NCI-H2107 (cell line): ENCODE data around the gene RASSF10.

Source experiments
- DNase-seq: peaks from one replicate; lab custom pipeline; 2025; lab: John Stamatoyannopoulos, UW

Gene RASSF10

GRCh38 chr11:12994476-12994875, 14.6 kb upstream of the RASSF10 start:
- no peak for DNase-seq

- no peak for DNase-seq
Observed at GRCh38 chr11:12995188-12995587, 13.9 kb upstream of the RASSF10 start.

DNA sequence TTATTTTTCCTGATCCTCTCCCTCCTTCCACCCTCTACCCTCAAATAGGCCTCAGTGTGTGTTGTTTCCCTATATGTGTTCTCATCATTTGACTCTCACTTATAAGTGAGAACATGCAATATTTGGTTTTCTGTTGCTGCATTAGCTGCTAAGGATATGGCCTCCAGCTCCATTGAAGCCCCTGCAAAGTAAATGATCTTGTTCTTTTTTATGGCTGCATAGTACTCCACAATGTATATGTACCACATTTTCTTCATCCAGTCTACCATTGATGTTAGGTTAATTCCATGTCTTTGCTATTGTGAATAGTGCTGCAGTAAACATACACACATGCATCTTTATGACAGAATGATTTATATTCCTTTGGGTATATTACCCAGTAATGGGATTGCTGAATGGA, 13.3 kb upstream of the RASSF10 start:
- no peak for DNase-seq

DNA sequence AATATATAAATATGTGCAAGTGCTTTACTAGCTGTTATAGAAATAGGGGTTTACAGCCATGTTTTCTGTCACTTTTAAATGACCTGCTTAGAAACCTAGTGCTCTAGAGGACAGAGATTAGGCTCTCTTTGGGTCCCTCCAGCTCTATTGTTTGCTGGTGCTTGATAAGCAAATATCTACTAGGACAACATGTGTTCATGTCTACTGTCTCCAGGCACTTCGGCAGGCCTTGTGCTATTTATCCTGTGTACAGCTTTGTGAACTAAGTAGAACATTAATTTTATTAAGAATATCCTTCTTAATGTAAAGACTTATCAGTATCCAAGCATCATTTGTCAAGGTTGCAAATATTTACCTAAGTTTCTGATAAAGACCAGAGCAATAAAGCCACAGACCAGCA, 11.9 kb upstream of the RASSF10 start:
- no peak for DNase-seq

DNA sequence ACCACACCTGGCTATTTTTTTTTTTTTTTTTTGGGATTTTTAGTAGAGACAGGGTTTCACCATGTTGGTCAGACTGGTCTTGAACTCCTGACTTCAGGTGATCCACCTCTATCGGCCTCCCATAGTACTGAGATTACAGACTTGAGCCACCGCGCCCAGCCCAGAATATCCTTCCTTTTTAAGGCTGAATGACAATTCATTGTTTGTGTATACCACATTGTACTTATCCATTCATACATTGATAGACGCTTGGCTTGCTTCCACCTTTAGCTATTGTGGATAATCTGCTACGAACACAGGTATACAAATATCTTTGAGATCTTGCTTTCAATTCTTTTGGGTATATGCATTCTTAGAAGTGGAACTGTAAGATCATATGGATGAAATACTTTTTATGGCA, 10.8 kb upstream of the RASSF10 start:
- DNase-seq: no peak

GRCh38 chr11:12999597-12999996, 9.5 kb upstream of the RASSF10 start:
- no peak for DNase-seq

DNA sequence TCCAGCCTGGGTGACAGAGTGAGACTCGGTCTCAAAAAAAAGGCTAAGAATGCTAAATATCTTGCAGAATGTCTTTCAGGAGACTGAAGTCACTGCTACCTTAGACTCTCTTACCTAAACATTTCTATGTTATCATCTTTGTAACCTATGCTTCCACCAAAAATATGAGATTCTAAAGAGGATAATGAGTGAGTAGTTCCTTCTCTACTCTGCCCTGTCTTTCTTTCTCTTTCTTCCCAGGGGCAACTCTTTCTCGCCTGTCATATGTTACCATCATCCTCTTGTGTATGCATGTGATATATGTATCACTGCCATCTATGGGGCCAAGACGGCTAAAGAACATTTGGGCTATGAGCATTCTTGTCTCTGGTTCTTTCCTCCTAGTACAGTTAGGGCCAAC, 9.0 kb upstream of the RASSF10 start:
- no peak for DNase-seq

GRCh38 chr11:13000721-13001120, 8.4 kb upstream of the RASSF10 start:
- no peak for DNase-seq

- DNase-seq: no peak
Observed at GRCh38 chr11:13003736-13004493, 5.2 kb upstream of the RASSF10 start.

DNA sequence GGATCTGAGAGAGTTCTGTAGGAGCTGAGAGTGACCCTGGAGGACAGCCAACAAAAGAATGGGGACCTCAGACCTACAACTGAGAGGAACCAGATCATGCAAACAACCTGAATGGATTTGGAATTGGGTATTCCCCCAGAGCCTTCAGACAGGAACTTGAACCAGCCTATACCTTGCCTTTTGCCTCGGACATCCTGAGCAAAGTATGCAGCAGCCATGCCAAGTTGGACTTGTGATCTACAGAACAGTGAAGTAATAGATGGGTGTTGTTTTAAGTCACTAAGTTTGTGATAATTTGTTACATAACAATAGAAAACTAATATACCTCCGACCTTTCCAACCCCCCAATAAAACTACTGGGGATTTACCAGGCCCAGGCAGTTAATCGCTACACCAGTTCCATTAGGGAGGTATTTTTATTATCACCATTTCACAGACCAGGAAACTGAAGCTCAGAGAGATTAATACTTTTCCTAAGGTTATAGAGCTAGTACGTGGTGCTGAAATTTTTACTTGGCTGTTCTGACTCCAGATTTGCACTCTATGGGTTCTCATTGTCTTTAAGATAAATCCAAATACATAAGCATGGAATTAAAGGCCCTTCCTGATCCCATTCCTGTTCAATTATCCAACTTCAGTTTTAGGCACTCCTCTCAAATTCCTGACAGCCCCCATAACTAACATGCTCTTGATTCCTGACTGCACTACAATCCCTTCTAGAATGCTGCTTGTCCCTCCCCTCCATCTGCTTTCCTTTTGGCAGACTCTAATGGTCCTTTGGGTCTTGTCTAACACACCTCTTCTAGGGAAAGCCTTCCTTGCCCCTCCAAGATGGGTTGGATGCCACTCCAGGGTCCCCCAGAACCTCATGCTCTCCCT, 1.7 kb upstream of the RASSF10 start:
- no peak for DNase-seq

DNA sequence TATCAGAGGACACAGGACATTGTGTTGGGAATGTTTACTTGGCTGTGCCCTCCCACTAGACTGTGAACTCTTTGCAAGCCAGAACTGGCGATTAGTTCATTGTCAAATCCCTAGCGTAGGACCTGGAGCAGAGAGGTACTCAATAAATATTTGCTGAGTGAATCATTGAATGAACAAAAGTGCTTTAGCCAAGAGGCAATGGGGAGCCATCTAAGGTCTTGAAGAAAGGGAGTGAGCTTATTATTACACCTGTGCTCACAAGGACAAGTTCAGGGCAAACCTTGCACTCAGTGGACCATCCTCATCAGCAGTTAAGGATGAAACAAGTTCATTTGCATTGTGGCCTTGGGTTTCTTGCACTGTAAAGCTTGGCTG, 1.1 kb upstream of the RASSF10 start:
- DNase-seq: no peak

GRCh38 chr11:13009476-13009920, 382 bp downstream of the RASSF10 start:
- DNase-seq: no peak

DNA sequence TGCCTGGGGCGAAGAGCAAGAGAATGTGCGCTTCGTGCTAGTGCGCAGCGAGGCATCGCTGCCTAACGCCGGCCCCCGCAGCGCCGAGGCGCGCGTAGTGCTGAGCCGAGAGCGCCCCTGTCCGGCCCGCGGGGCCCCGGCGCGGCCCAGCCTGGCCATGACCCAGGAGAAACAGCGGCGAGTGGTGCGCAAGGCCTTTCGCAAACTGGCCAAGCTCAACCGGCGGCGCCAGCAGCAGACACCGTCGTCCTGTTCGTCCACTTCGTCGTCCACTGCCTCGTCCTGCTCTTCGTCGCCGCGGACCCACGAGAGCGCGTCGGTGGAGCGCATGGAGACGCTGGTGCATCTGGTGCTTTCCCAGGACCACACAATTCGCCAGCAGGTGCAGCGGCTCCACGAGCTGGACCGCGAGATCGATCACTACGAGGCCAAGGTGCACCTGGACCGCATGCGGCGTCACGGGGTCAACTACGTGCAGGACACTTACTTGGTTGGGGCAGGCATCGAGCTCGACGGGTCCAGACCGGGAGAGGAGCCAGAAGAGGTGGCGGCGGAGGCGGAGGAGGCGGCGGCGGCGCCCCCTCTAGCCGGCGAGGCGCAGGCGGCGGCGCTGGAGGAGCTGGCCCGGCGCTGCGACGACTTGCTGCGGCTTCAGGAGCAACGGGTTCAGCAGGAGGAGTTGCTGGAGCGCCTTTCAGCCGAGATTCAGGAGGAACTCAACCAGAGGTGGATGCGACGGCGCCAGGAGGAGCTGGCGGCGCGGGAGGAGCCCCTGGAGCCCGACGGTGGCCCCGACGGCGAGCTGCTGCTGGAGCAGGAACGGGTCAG, 1.0 kb downstream of the RASSF10 start:
- no peak for DNase-seq

DNA sequence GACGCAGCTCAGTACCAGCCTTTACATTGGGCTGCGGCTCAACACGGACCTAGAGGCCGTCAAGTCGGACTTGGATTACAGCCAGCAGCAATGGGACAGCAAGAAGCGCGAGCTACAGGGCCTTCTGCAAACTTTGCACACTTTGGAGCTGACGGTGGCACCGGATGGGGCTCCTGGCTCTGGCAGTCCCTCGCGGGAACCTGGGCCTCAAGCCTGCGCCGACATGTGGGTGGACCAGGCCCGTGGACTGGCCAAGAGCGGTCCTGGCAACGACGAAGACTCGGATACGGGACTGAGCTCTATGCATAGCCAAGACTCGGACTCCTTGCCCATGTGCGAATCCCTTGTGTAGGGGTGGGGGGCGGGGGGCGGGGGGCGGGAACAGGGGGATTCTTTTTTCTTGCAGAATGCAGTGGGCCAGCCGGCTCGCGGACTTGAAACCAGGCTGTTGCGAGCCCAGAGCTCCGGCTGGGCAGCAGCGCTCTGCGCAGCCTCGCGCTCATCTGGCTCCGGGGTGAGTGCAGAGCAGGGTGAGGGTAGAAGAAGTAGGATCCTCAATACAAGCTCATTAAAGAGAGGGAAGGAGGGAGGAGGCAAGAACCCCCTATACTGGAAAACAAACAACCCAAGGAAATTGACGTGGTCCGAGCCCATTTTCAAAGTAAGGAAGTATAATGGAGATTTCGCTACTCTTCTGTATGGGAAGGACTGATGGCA, 1.8 kb downstream of the RASSF10 start:
- DNase-seq: no peak

GRCh38 chr11:13011466-13012055, 2.4 kb downstream of the RASSF10 start:
- DNase-seq: no peak

DNA sequence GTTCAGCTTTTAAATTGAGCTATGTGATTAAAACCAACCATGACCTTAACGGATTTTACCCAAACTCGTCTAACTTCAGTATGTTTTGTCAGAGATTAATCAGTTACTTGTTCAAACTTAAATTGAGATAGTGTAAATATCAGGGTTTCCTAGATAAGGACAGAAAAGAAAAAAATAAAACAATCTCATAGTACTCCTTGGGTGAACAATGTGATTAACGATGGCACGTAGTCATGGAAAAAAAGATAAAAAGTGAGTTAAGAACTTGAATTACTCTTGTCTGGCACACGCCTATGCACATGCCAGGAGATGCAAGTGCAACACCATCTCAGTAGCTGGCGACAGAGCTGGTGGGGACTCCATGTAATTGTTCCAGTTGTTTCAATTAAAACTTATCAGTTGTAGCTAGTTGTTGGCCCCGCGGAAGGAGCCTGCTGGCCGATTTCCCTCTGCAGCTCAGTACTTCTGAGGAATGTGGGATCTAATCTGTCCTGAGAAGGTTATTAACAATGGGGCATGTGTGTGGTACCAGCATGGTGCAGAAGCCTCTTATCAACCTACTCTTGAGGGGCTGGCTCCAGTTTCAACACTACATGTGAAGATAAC, 3.0 kb downstream of the RASSF10 start:
- no peak for DNase-seq

DNA sequence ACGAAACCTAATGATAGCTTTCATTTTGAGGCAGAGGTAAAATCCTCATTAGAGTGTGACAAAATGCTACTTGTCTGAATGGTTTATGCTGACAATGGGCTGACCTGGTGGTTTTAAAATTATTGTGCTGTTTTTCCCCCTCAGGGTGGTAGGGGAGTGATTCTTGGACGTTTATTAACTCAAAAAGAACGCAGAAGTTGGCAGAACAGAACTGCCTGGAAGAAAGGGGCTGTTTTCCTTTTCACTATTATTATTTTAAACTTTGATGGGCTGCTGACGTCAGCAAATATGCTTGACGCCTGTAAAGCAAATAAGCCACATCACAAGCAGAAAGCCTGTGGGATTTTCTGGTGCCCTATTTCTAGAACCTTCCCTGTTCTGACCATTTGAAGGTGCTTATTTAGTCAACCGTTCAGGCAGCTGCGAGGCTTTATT, 4.0 kb downstream of the RASSF10 start:
- no peak for DNase-seq

DNA sequence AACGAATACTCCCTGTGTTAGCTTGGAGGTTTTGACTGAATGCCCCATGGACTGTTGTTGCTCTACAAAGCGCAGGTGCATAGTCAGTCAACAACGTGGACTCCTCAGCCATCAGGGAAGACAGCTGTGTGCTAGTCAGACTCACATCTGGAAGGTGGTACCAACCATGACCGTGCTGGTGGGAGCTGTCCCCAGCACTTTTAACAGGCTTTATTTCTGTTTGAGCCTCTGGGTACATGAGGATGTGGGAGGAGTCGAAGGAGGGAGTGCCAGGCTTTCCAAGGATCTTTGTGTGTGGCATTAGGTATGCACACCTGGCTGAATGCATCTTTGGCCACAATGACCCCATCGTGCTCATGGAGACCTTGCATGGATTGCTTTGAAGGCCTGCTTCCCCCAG, 6.6 kb downstream of the RASSF10 start:
- no peak for DNase-seq

GRCh38 chr11:13016415-13016814, 7.3 kb downstream of the RASSF10 start:
- DNase-seq: no peak

- no peak for DNase-seq
Observed at GRCh38 chr11:13019313-13019712, 10.2 kb downstream of the RASSF10 start.

DNA sequence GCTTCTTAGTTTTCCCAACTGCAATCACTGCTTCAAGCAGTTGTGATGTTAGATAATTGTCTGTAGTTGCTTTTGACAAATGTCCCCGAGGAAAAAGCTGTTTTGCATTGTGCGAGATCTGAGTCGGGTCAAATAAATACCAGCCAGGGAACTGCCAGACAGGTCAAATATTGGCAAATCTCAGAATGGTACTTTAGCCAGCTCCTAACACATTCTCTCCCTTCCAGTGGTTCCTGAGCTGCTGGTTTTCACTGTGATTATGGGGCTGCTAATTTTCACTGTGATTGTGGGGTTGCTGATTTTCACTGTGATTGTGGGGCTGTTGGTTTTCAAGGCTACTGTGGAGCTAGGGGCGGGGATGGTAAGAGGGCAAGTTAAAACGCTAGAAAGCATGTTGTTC, 14.3 kb downstream of the RASSF10 start:
- DNase-seq: no peak
